Stimulated activated CD4-positive, alpha-beta T cell treated with anti-CD3 and anti-CD28 coated beads, Interleukin-1b, Interleukin-23, amount 100 ng/mL, for 24 hours (primary cell): ENCODE results near the gene UACA.

ENCODE experiments used
- DNase-seq, 4 experiments: peaks; one replicate each; pipeline ENCODE4 v3.0.0-alpha.2; 2020; ENCODE audit warnings: low read depth in 4 of 4, low spot score in 1 of 4

UACA gene

GRCh38 chr15:70604666-70605315, 158.6 kb downstream of the UACA start:
- DNase-seq, result no peak
